K562 (cell line): ENCODE data around the gene DEFB110. TPM values are rescaled to one million over a fixed set of nuclear protein-coding genes. Genes with fewer than 3 reads are reported as not detected.

Experiments
- ATAC-seq: fragments of 200-7000 bp; cut with Tn5 transposase; 3 replicates; pipeline ENCODE4 v1.9.1; 2020; ENCODE audit warnings: moderate library complexity
- BruUV-seq: library from RNA; stranded (reverse); fragments of 400-500 nt; replicated peaks from 2 replicates; lab custom pipeline; 2021; lab: Mats Ljungman, UMichigan
- CTCF ChIA-PET: fragments of 300-600 bp; formaldehyde crosslinking; extraction: SDS; loops from one replicate; lab custom pipeline; 2021; ENCODE audit warnings: low intra/inter-chr PET ratio; lab: Yijun Ruan, JAX
- POLR2A ChIA-PET: fragments of 300-600, 350-650 bp; sonication (Branson Sonifier 250); formaldehyde crosslinking; extraction: SDS; loops from one replicate; lab custom pipeline; 2021; ENCODE audit warnings: antibody characterized with exemption, inconsistent platforms; lab: Yijun Ruan, JAX
- DNase-seq, 4 experiments: peaks; one replicate each; pipeline versions ENCODE4 v3.0.0 to v3.0.0-alpha.2; 2011 to 2018; ENCODE audit warnings: low spot score in 3 of 4, mixed read lengths in 3 of 4; ENCODE audit errors: extremely low read depth in 1 of 4
- FAIRE-seq: peaks from 2 replicates; lab custom pipeline; 2011; peaks lifted over from hg19 to GRCh38; lab: Jason Lieb, UNC
- H2AFZ ChIP-seq: 2 replicates; pipeline ENCODE4 v1.6.0; 2011; ENCODE audit warnings: low read depth, low read length, control low read depth, inconsistent platforms
- H3K27ac ChIP-seq: fragments of 200-600 bp; 3 replicates; pipeline ENCODE4 v1.8.0; 2011; ENCODE audit warnings: low read depth, mild to moderate bottlenecking, control low read depth, inconsistent platforms, low read length, moderate library complexity, mixed read lengths; ENCODE audit errors: extremely low read depth
- H3K27me3 ChIP-seq, 2 experiments: fragments of 300-600 bp in 1 of 2; 2 replicates in 1 of 2; 3 replicates in 1 of 2; pipeline versions ENCODE4 v1.6.0 to v1.8.0; 2011; ENCODE audit warnings: inconsistent platforms in 2 of 2, low read length in 2 of 2, mild to moderate bottlenecking in 1 of 2, mixed read lengths in 1 of 2, moderate library complexity in 1 of 2; ENCODE audit not compliant: control insufficient read depth in 2 of 2, insufficient read depth in 2 of 2
- H3K36me3 ChIP-seq: fragments of 300-600 bp; 3 replicates; pipeline ENCODE4 v1.8.0; 2011; ENCODE audit warnings: mild to moderate bottlenecking, low read length, inconsistent platforms; ENCODE audit not compliant: control insufficient read depth, insufficient read depth
- H3K4me1 ChIP-seq, 2 experiments: fragments of 200-600 bp in 1 of 2; replicated peaks in 1 of 2; 2 replicates in 1 of 2; 3 replicates in 1 of 2; pipeline versions ENCODE4 v1.5.1 to v1.8.0; 2011; ENCODE audit warnings: inconsistent platforms in 2 of 2, low read length in 2 of 2, mild to moderate bottlenecking in 1 of 2, mixed read lengths in 1 of 2, moderate library complexity in 1 of 2; ENCODE audit not compliant: control insufficient read depth in 2 of 2, insufficient read depth in 2 of 2
- H3K4me2 ChIP-seq: 2 replicates; pipeline ENCODE4 v1.6.1; 2011; ENCODE audit warnings: low read length, control low read depth, inconsistent platforms, mixed read lengths; ENCODE audit not compliant: insufficient read depth
- H3K4me3 ChIP-seq: fragments of 200-600 bp; sonication (generic), shearing (Covaris generic); 2 replicates; pipeline ENCODE4 v1.5.1; 2016; ENCODE audit warnings: control low read depth, inconsistent platforms
- H3K79me2 ChIP-seq: fragments of 200-600 bp; 3 replicates; pipeline ENCODE4 v1.8.0; 2011; ENCODE audit warnings: low read length, inconsistent platforms; ENCODE audit not compliant: control insufficient read depth, insufficient read depth
- H3K9ac ChIP-seq, 2 experiments: 2 replicates each; pipeline versions ENCODE4 v1.6.0 to v1.6.1; 2011; ENCODE audit warnings: low read depth in 2 of 2, low read length in 2 of 2, control low read depth in 1 of 2, inconsistent platforms in 1 of 2, mild to moderate bottlenecking in 1 of 2, mixed read lengths in 1 of 2; ENCODE audit not compliant: insufficient read depth in 1 of 2
- H3K9me1 ChIP-seq: one replicate; pipeline ENCODE4 v1.6.0; 2011; ENCODE audit warnings: inconsistent platforms, mild to moderate bottlenecking, low read length, moderate library complexity; ENCODE audit not compliant: control insufficient read depth, insufficient read depth
- H3K9me3 ChIP-seq: replicated peaks from 2 replicates; pipeline ENCODE4 v1.5.1; 2011; ENCODE audit warnings: low read depth, low read length, inconsistent platforms; ENCODE audit not compliant: control insufficient read depth, insufficient read depth
- H4K20me1 ChIP-seq: replicated peaks from 2 replicates; pipeline ENCODE4 v1.6.1; 2011; ENCODE audit warnings: low read length, inconsistent platforms, mixed read lengths; ENCODE audit not compliant: control insufficient read depth, insufficient read depth
- CEBPG ChIP-seq, 3 experiments: fragments of 200-800 bp in 1 of 3; sonication (Bioruptor generic) in 1 of 3; sonication (generic) in 1 of 3; formaldehyde crosslinking in 1 of 3; IDR thresholded peaks in 2 of 3; conservative IDR thresholded peaks in 1 of 3; 2 replicates each; pipeline versions ENCODE4 v1.6.1 to v1.8.0; 2016 to 2022; ENCODE audit warnings: missing compliant biosample characterization in 2 of 3, missing genetic modification characterization in 2 of 3, mild to moderate bottlenecking in 1 of 3, missing genetic modification reagents in 1 of 3
- GATAD2B ChIP-seq: fragments of 450-650 bp; IDR thresholded peaks from 2 replicates; pipeline ENCODE4 v1.6.1; 2017; ENCODE audit warnings: mild to moderate bottlenecking, borderline replicate concordance
- LCOR ChIP-seq: sonication (generic); formaldehyde crosslinking; IDR thresholded peaks from 2 replicates; pipeline ENCODE4 v1.8.0; 2022; ENCODE audit warnings: mild to moderate bottlenecking, missing genetic modification reagents
- MYC ChIP-seq, 2 experiments: fragments of 250-450 bp in 1 of 2; sonication (Bioruptor Pico) in 1 of 2; IDR thresholded peaks; 2 replicates each; pipeline versions ENCODE4 v1.5.1 to v1.6.1; 2012 to 2021; ENCODE audit warnings: low read depth in 2 of 2, borderline replicate concordance in 1 of 2, improper control_type of control experiment in 1 of 2, low read length in 1 of 2, mild to moderate bottlenecking in 1 of 2, moderate library complexity in 1 of 2
- RAD21 ChIP-seq, 2 experiments: fragments of 250-450 bp in 1 of 2; fragments of 450-650 bp in 1 of 2; sonication (Bioruptor Pico) in 1 of 2; formaldehyde crosslinking in 1 of 2; IDR thresholded peaks in 1 of 2; conservative IDR thresholded peaks in 1 of 2; 2 replicates each; pipeline versions ENCODE4 v1.4.0 to v1.8.0; 2020 to 2022; ENCODE audit warnings: mild to moderate bottlenecking in 2 of 2, moderate library complexity in 1 of 2
- RBFOX2 ChIP-seq: fragments of 200-400 bp; formaldehyde crosslinking; IDR thresholded peaks from 2 replicates; pipeline ENCODE4 v1.6.1; 2017; ENCODE audit warnings: low read depth, mild to moderate bottlenecking, low read length, moderate library complexity
- ZBTB17 ChIP-seq: fragments of 450-650 bp; formaldehyde crosslinking; IDR thresholded peaks from 2 replicates; pipeline ENCODE4 v1.4.0; 2020; ENCODE audit warnings: mild to moderate bottlenecking
- ZNF75A ChIP-seq: fragments of 450-650 bp; formaldehyde crosslinking; IDR thresholded peaks from 2 replicates; pipeline ENCODE4 v1.4.0; 2020; ENCODE audit warnings: mild to moderate bottlenecking
- whole genome bisulfite sequencing: fragments of 100-300 bp; shearing (Covaris generic); methylation state at CpG from one replicate; pipeline ENCODE4 v1.1.6; 2016; ENCODE audit warnings: low coverage, mixed read lengths; ENCODE audit not compliant: insufficient coverage; ENCODE audit errors: missing lambda C conversion rate; 5-methylcytosine and 5-hydroxymethylcytosine counted together
- in situ Hi-C: fragments of 300-500 bp; cut with MboI; formaldehyde crosslinking; loops from 4 replicates; pipeline ENCODE4 v1.15.0; 2018; ENCODE audit warnings: inconsistent platforms, mixed read lengths
- intact Hi-C: fragments of 100-400 bp; cut with micrococcal nuclease; formaldehyde crosslinking; loops from 2 replicates; pipeline ENCODE4 v1.14.2; 2022
- polyA plus RNA-seq, 8 experiments: library from polyadenylated mRNA; depleted of rRNA in 4 of 8; stranded (reverse) in 5 of 8; unstranded in 3 of 8; fragments of >200 nt; fragmentation: Nextera tagmentation in 2 of 8; fragmentation: Illumina TruSeq in 1 of 8; extraction: Ambion mirVana in 2 of 8; extraction: Trizol in 1 of 8; gene quantifications; 2 replicates each; pipeline versions ENCODE4 v1.2.1 to v1.2.3, GENCODE V29; 2011 to 2014; ENCODE audit warnings: inconsistent platforms in 1 of 8, missing spikeins in 1 of 8
- total RNA-seq, 7 experiments: library from RNA; depleted of rRNA in 6 of 7; stranded (reverse); fragments of >200 nt in 6 of 7; fragmentation: Illumina TruSeq in 2 of 7; extraction: Trizol in 2 of 7; gene quantifications; 2 replicates each; pipeline versions ENCODE4 v1.2.1 to v1.2.3, GENCODE V29; 2011 to 2021; ENCODE audit warnings: low replicate concordance in 1 of 7
- TF ChIP-seq, protein P1 (sequence below), 3 experiments: IDR thresholded peaks in 2 of 3; conservative IDR thresholded peaks in 1 of 3; 2 replicates each; pipeline ENCODE4 v1.5.1; 2011 to 2012; ENCODE audit warnings: low read length in 3 of 3, mild to moderate bottlenecking in 3 of 3, control low read depth in 2 of 3, improper control_type of control experiment in 1 of 3, inconsistent platforms in 1 of 3, low read depth in 1 of 3, mixed read lengths in 1 of 3, moderate library complexity in 1 of 3; ENCODE audit not compliant: insufficient read depth in 2 of 3
- TF ChIP-seq, protein P2 (sequence below), 2 experiments: fragments of 450-650 bp; formaldehyde crosslinking in 1 of 2; IDR thresholded peaks; 2 replicates each; pipeline versions ENCODE4 v1.4.0 to v1.6.1; 2014 to 2020; ENCODE audit warnings: mild to moderate bottlenecking in 2 of 2, borderline replicate concordance in 1 of 2, low read depth in 1 of 2

DEFB110 gene
- total and polyA plus RNA-seq, 9 of the 15 experiments (the other 6 are each of a cell fraction or from before 2014, with no cell fraction given), result not detected

DNA sequence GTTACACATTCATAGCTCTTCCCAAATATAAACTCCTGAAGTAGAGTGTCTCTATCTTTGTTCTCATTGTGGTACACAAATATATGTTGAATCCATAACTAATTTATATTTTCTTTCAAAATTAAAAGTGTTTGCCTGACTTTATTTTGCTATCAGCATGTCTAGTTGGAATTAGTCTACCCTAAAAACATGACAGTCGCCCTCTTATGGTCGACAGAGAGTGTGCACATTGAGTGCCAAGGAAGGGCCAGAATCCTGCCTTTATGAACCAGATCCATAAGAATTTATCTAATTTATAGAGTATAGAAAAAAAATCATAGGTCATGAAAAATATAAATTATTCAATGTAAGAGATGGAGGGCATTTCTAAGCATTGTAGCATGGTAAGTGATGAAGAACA lies 40.3 kb upstream of the DEFB110 start:
- 0% methylated on average over 2 of the region's 2 CpGs for WGBS
- H3K4me3 ChIP-seq, result no peak overlapping the region
- ChIA-PET CTCF (interaction anchor here (1.1 kb wide), 1 partner anchor 138 kb away, joined by 3 read pairs; no protein-coding TSS in a partner anchor), POLR2A (no interaction called here)
- no peaks in the 10 kb centered on the region for H3K27me3 ChIP-seq
- ATAC-seq (peak; percentile 62; the same call in 2 of the 3 replicates), FAIRE-seq (no peak), DNase-seq (peak; percentile 11 to 27 (median 14))
- no peak overlapping the region for H3K27ac ChIP-seq
- BruUV-seq, result no TSS peak
- H3K9me3 ChIP-seq, result no peaks in the 10 kb centered on the region
- H2AFZ ChIP-seq, result no peak overlapping the region
- no peaks in the 10 kb centered on the region for H3K36me3 ChIP-seq
- in situ Hi-C loops (no loop called here), intact Hi-C loops (no loop called here)
- no peak overlapping the region for H3K4me2 ChIP-seq
- H3K9me1 ChIP-seq, result no peaks in the 10 kb centered on the region
- no peak overlapping the region for H3K9ac ChIP-seq
- H3K79me2 ChIP-seq, result no peaks in the 10 kb centered on the region
- no peaks in the 10 kb centered on the region for H4K20me1 ChIP-seq
- H3K4me1 ChIP-seq, result no peaks in the 10 kb centered on the region
- peak in 1 of 2 experiments; percentile 25; a peak in 1 of 4 replicates for TF ChIP-seq RAD21 (CRISPR knock-in tag; conservative IDR thresholded peaks at IDR 0.05 in 1 of 2, IDR thresholded peaks at IDR 0.05 in 1 of 2)
- TF ChIP-seq, protein P1, sequence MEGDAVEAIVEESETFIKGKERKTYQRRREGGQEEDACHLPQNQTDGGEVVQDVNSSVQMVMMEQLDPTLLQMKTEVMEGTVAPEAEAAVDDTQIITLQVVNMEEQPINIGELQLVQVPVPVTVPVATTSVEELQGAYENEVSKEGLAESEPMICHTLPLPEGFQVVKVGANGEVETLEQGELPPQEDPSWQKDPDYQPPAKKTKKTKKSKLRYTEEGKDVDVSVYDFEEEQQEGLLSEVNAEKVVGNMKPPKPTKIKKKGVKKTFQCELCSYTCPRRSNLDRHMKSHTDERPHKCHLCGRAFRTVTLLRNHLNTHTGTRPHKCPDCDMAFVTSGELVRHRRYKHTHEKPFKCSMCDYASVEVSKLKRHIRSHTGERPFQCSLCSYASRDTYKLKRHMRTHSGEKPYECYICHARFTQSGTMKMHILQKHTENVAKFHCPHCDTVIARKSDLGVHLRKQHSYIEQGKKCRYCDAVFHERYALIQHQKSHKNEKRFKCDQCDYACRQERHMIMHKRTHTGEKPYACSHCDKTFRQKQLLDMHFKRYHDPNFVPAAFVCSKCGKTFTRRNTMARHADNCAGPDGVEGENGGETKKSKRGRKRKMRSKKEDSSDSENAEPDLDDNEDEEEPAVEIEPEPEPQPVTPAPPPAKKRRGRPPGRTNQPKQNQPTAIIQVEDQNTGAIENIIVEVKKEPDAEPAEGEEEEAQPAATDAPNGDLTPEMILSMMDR (IDR thresholded peaks at IDR 0.05 in 2 of 3, conservative IDR thresholded peaks at IDR 0.05 in 1 of 3; ENCODE audit: insufficient read depth in 2 of 3, low read depth in 1 of 3, low read length in 3 of 3), result peak; percentile 35 to 41 (median 38); a peak in 5 of 6 replicates
- TF ChIP-seq LCOR, result no peak
- no peak for TF ChIP-seq CEBPG (CRISPR knock-in tag; IDR thresholded peaks at IDR 0.05)
- TF ChIP-seq CEBPG (tag; conservative IDR thresholded peaks at IDR 0.05 in 1 of 2, IDR thresholded peaks at IDR 0.05 in 1 of 2), result no peak
- no peak for TF ChIP-seq RBFOX2
- TF ChIP-seq GATAD2B, result no peak
- no peak for TF ChIP-seq ZNF75A (CRISPR knock-in tag)
- no peak for TF ChIP-seq MYC (IDR thresholded peaks at IDR 0.05; ENCODE audit: low read depth, low read length)
- no peak for TF ChIP-seq MYC (CRISPR knock-in tag; IDR thresholded peaks at IDR 0.05; ENCODE audit: borderline replicate concordance, low read depth)
- TF ChIP-seq ZBTB17 (CRISPR knock-in tag), result no peak
- TF ChIP-seq, protein P2, sequence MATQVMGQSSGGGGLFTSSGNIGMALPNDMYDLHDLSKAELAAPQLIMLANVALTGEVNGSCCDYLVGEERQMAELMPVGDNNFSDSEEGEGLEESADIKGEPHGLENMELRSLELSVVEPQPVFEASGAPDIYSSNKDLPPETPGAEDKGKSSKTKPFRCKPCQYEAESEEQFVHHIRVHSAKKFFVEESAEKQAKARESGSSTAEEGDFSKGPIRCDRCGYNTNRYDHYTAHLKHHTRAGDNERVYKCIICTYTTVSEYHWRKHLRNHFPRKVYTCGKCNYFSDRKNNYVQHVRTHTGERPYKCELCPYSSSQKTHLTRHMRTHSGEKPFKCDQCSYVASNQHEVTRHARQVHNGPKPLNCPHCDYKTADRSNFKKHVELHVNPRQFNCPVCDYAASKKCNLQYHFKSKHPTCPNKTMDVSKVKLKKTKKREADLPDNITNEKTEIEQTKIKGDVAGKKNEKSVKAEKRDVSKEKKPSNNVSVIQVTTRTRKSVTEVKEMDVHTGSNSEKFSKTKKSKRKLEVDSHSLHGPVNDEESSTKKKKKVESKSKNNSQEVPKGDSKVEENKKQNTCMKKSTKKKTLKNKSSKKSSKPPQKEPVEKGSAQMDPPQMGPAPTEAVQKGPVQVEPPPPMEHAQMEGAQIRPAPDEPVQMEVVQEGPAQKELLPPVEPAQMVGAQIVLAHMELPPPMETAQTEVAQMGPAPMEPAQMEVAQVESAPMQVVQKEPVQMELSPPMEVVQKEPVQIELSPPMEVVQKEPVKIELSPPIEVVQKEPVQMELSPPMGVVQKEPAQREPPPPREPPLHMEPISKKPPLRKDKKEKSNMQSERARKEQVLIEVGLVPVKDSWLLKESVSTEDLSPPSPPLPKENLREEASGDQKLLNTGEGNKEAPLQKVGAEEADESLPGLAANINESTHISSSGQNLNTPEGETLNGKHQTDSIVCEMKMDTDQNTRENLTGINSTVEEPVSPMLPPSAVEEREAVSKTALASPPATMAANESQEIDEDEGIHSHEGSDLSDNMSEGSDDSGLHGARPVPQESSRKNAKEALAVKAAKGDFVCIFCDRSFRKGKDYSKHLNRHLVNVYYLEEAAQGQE (IDR thresholded peaks at IDR 0.05; ENCODE audit: borderline replicate concordance), result no peak
- TF ChIP-seq, protein P2 (CRISPR knock-in tag; IDR thresholded peaks at IDR 0.05; ENCODE audit: low read depth), result no peak
